GM12891 (cell line): Measurements from ENCODE around the gene SQOR.

ENCODE experiments used
- POLR2A ChIP-seq: IDR thresholded peaks from 2 replicates; pipeline ENCODE4 v1.6.1; 2011; ENCODE audit warnings: low read depth, low read length, control low read depth
- POLR2AphosphoS5 ChIP-seq: IDR thresholded peaks from 2 replicates; pipeline ENCODE4 v1.6.1; 2011; ENCODE audit warnings: low read depth, low read length, control low read depth
- POU2F2 ChIP-seq: IDR thresholded peaks from 2 replicates; pipeline ENCODE4 v1.6.1; 2011; ENCODE audit warnings: low read depth, mild to moderate bottlenecking, control low read depth, low read length, moderate library complexity
- SPI1 ChIP-seq: IDR thresholded peaks from 2 replicates; pipeline ENCODE4 v1.6.1; 2011; ENCODE audit warnings: low read depth, low read length, control low read depth
- TAF1 ChIP-seq: IDR thresholded peaks from 2 replicates; pipeline ENCODE4 v1.6.1; 2011; ENCODE audit warnings: low read depth, low read length, control low read depth

GRCh38 chr15:45646220-45646619, 11.4 kb downstream of the SQOR start:
- TF ChIP-seq TAF1 (no peak), POLR2A (no peak), POLR2AphosphoS5 (no peak), POU2F2 (no peak), SPI1 (no peak)
